ENCODE results near the gene EIPR1.
A peak's percentile ranks its signal among the peaks of the same experiment; 100 is the strongest.

EIPR1 gene

GRCh38 chr2:3377612-3378432 is at the start of gene EIPR1:
TSS of gene EIPR1 (minus strand) at chr2:3377818. CDS start at chr2:3377689, 129 bp downstream.
- TF ChIP-seq CTCF (IDR thresholded peaks at IDR 0.05; ENCODE audit: extremely low read depth, missing control alignments) = no peak
- DNase-seq (ENCODE audit: low spot score) = peak; percentile 96

- no peak for DNase-seq (ENCODE audit: low spot score)
- no peak for TF ChIP-seq CTCF (IDR thresholded peaks at IDR 0.05; ENCODE audit: extremely low read depth, missing control alignments)
These were observed 49.7 kb upstream of the EIPR1 start for GRCh38 chr2:3427272-3427671.

GRCh38 chr2:3426615-3427014 is 49.0 kb upstream of the EIPR1 start:
- no peak for TF ChIP-seq CTCF (IDR thresholded peaks at IDR 0.05; ENCODE audit: extremely low read depth, missing control alignments)
- no peak for DNase-seq (ENCODE audit: low spot score)

GRCh38 chr2:3424171-3424795 is 46.7 kb upstream of the EIPR1 start:
- no peak for TF ChIP-seq CTCF (IDR thresholded peaks at IDR 0.05; ENCODE audit: extremely low read depth, missing control alignments)
- DNase-seq (ENCODE audit: low spot score) = no peak

GRCh38 chr2:3423492-3424170 is 46.0 kb upstream of the EIPR1 start:
- TF ChIP-seq CTCF (IDR thresholded peaks at IDR 0.05; ENCODE audit: extremely low read depth, missing control alignments) = peak; percentile 94
- DNase-seq (ENCODE audit: low spot score) = peak; percentile 75

- TF ChIP-seq CTCF (IDR thresholded peaks at IDR 0.05; ENCODE audit: extremely low read depth, missing control alignments) = no peak
- DNase-seq (ENCODE audit: low spot score) = peak; percentile 70
These were observed 44.7 kb upstream of the EIPR1 start for GRCh38 chr2:3422161-3422779.

Data from GM20000 (cell line).